Measurements from ENCODE around the gene MYL6B.
A peak's percentile ranks its signal among the peaks of the same experiment; 100 is the strongest.

MYL6B gene

DNA sequence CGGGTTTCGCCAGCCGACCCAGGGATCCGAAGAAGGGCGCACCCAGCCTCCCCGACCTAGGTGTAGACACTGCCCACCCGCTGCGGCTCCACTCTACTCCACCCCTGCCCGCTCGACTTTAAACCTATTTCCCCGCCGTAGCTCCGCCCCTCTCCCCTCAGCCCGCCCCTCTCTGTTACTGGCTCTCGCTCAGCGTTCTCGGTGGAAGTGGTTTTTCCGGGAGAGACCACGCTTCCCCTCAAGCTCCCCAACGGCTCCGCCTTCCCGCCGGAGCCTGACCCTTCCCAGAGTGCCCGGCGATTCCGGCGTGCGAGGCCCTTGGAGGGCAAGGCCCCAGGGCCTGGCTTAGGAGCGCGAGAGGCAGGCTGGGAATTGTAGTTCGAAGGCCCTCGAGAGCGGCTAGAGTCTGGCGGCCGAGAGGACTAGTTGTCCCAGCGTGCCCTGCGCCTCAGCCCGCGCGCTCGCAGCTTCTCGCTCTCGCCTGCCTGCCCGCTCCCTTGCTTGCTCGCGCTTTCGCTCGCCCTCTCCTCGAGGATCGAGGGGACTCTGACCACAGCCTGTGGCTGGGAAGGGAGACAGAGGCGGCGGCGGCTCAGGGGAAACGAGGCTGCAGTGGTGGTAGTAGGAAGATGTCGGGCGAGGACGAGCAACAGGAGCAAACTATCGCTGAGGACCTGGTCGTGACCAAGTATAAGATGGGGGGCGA, 48.1 kb upstream of the MYL6B start, which contains the start of gene PA2G4:
TSS of gene PA2G4 (plus strand) at position 451 of the 706 bp plus-strand sequence. CDS start at position 630, 179 bp downstream.
- Histone ChIP-seq H4K8ac (ENCODE audit: low read length) (peak within 1 kb of the TSS; percentile 61), H3K9me3 (ENCODE audit: control insufficient read depth, low read length) (no peaks in the 10 kb centered on the region), H3K14ac (ENCODE audit: low read length in 2 of 2) (peak within 1 kb of the TSS in 1 of 2 experiments; percentile 73), H2AFZ (ENCODE audit: low read depth, low read length) (peak within 1 kb of the TSS; percentile 6), H3K23ac (ENCODE audit: low read length in 2 of 2) (peak within 1 kb of the TSS in 1 of 2 experiments; percentile 78), H2BK5ac (ENCODE audit: low read depth, low read length, poor library complexity, severe bottlenecking) (peak within 1 kb of the TSS; percentile 48), H3K27me3 (ENCODE audit: control insufficient read depth in 1 of 2, insufficient read depth in 1 of 2, low read length in 2 of 2) (no peaks in the 10 kb centered on the region), H3K4me1 (ENCODE audit: control insufficient read depth, insufficient read depth, low read depth, low read length) (no peaks in the 10 kb centered on the region), H3K9ac (ENCODE audit: low read length) (peak within 1 kb of the TSS; percentile 97), H4K91ac (ENCODE audit: low read length) (no peak within 1 kb of the TSS), H3K79me1 (replicated peaks; ENCODE audit: low read length, poor library complexity, severe bottlenecking) (peaks cover 4% of the 10 kb centered on the region), H3K36me3 (ENCODE audit: control insufficient read depth in 1 of 2, insufficient read depth in 2 of 2, low read depth in 1 of 2, low read length in 2 of 2) (peaks cover 9 to 26% of the 10 kb centered on the region in 2 experiments), H2BK12ac (ENCODE audit: low read length in 2 of 2) (no peak within 1 kb of the TSS), H3K18ac (ENCODE audit: low read depth in 1 of 2, low read length in 2 of 2) (peak within 1 kb of the TSS; percentile 49 to 75), H3K27ac (ENCODE audit: low read length, poor library complexity, severe bottlenecking) (peak within 1 kb of the TSS; percentile 55), H2BK120ac (ENCODE audit: low read depth, low read length) (no peak within 1 kb of the TSS), H2AK5ac (ENCODE audit: low read length, severe bottlenecking) (no peak within 1 kb of the TSS), H3K4me2 (ENCODE audit: low read length, poor library complexity, severe bottlenecking) (peak within 1 kb of the TSS; percentile 69), H3K4me3 (ENCODE audit: insufficient read depth in 1 of 2, low read depth in 1 of 2, low read length in 2 of 2) (peak within 1 kb of the TSS; percentile 81 to 98), H2BK15ac (ENCODE audit: low read depth, poor library complexity, severe bottlenecking) (peak within 1 kb of the TSS; percentile 12), H3K4ac (ENCODE audit: low read depth in 1 of 2, low read length in 2 of 2) (peak within 1 kb of the TSS in 1 of 2 experiments; percentile 27)
- peak; percentile 99 for DNase-seq
- 0% methylated on average over 60 of the region's 60 CpGs for WGBS

GRCh38 chr12:56104815-56105608, 47.4 kb upstream of the MYL6B start:
- H2AK5ac ChIP-seq (ENCODE audit: low read length, severe bottlenecking): no peak overlapping the region
- peak overlapping the region; percentile 97 for H3K9ac ChIP-seq (ENCODE audit: low read length)
- H2AFZ ChIP-seq (ENCODE audit: low read depth, low read length): peak overlapping the region; percentile 6
- H2BK12ac ChIP-seq (ENCODE audit: low read length in 2 of 2): no peak overlapping the region
- peak overlapping the region; percentile 12 for H2BK15ac ChIP-seq (ENCODE audit: low read depth, poor library complexity, severe bottlenecking)
- no peak overlapping the region for H4K91ac ChIP-seq (ENCODE audit: low read length)
- H3K23ac ChIP-seq (ENCODE audit: low read length in 2 of 2): peak overlapping the region in 1 of 2 experiments; percentile 78
- H4K8ac ChIP-seq (ENCODE audit: low read length): peak overlapping the region; percentile 0
- peaks cover 15 to 33% of the 10 kb centered on the region in 2 experiments for H3K36me3 ChIP-seq (ENCODE audit: control insufficient read depth in 1 of 2, insufficient read depth in 2 of 2, low read depth in 1 of 2, low read length in 2 of 2)
- DNase-seq: peak; percentile 40
- under 1% methylated on average over 39 of the region's 40 CpGs for WGBS
- H3K9me3 ChIP-seq (ENCODE audit: control insufficient read depth, low read length): no peaks in the 10 kb centered on the region
- peak overlapping the region; percentile 49 to 75 for H3K18ac ChIP-seq (ENCODE audit: low read depth in 1 of 2, low read length in 2 of 2)
- H3K79me1 ChIP-seq (replicated peaks; ENCODE audit: low read length, poor library complexity, severe bottlenecking): peaks cover 4% of the 10 kb centered on the region
- H3K4me1 ChIP-seq (ENCODE audit: control insufficient read depth, insufficient read depth, low read depth, low read length): no peaks in the 10 kb centered on the region
- no peak overlapping the region for H2BK120ac ChIP-seq (ENCODE audit: low read depth, low read length)
- no peaks in the 10 kb centered on the region for H3K27me3 ChIP-seq (ENCODE audit: control insufficient read depth in 1 of 2, insufficient read depth in 1 of 2, low read length in 2 of 2)
- peak overlapping the region; percentile 48 for H2BK5ac ChIP-seq (ENCODE audit: low read depth, low read length, poor library complexity, severe bottlenecking)
- peak overlapping the region; percentile 81 to 98 for H3K4me3 ChIP-seq (ENCODE audit: insufficient read depth in 1 of 2, low read depth in 1 of 2, low read length in 2 of 2)
- peak overlapping the region; percentile 49 for H3K27ac ChIP-seq (ENCODE audit: low read length, poor library complexity, severe bottlenecking)
- H3K4me2 ChIP-seq (ENCODE audit: low read length, poor library complexity, severe bottlenecking): peak overlapping the region; percentile 67
- peak overlapping the region in 1 of 2 experiments; percentile 27 for H3K4ac ChIP-seq (ENCODE audit: low read depth in 1 of 2, low read length in 2 of 2)
- H3K14ac ChIP-seq (ENCODE audit: low read length in 2 of 2): peak overlapping the region in 1 of 2 experiments; percentile 29

DNA sequence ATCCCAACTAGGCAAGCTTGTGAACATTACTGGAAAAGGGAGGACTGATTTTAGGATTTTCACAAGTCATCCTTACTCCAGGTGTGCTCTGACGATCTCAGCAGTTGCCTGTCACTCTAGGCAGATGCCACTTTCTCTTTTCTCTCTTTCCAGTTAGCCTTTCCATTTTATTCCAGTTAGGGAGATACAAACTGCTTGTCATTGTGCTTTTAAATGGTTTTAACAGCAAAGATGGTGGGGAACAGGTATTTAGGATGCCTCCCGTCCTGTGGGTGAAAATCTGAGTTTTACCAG, 46.8 kb upstream of the MYL6B start:
- Histone ChIP-seq H2BK120ac (ENCODE audit: low read depth, low read length) (no peak overlapping the region), H2AK5ac (ENCODE audit: low read length, severe bottlenecking) (no peak overlapping the region)
- DNase-seq: no peak

DNA sequence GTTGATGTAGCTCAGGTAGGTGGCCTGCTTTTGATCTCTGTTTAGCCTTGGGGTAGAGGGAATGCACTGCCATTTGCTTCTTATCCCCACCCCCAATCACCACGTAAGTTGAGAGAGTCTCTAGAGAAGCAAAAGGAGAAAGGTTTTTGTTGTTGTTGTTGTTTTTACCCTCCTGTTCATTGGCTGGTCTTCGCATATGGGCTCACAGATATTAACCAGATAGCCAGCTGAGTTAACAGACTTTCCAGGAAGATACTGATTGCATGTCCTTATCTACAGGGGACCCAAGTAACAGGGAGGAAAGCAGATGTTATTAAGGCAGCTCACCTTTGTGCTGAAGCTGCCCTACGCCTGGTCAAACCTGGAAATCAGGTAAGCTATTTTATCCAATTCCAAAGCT, 45.1 kb upstream of the MYL6B start:
- Histone ChIP-seq H3K9me3 (ENCODE audit: control insufficient read depth, low read length) (no peaks in the 10 kb centered on the region), H3K27me3 (ENCODE audit: control insufficient read depth in 1 of 2, insufficient read depth in 1 of 2, low read length in 2 of 2) (no peaks in the 10 kb centered on the region), H2BK15ac (ENCODE audit: low read depth, poor library complexity, severe bottlenecking) (no peak overlapping the region), H3K36me3 (ENCODE audit: control insufficient read depth in 1 of 2, insufficient read depth in 2 of 2, low read depth in 1 of 2, low read length in 2 of 2) (peaks cover 30 to 55% of the 10 kb centered on the region in 2 experiments), H3K18ac (ENCODE audit: low read depth in 1 of 2, low read length in 2 of 2) (no peak overlapping the region), H2BK5ac (ENCODE audit: low read depth, low read length, poor library complexity, severe bottlenecking) (no peak overlapping the region), H3K4me3 (ENCODE audit: insufficient read depth in 1 of 2, low read depth in 1 of 2, low read length in 2 of 2) (no peak overlapping the region), H3K14ac (ENCODE audit: low read length in 2 of 2) (no peak overlapping the region), H3K9ac (ENCODE audit: low read length) (peak overlapping the region; percentile 97), H2AFZ (ENCODE audit: low read depth, low read length) (no peak overlapping the region), H3K4me2 (ENCODE audit: low read length, poor library complexity, severe bottlenecking) (no peak overlapping the region), H4K8ac (ENCODE audit: low read length) (no peak overlapping the region), H3K4me1 (ENCODE audit: control insufficient read depth, insufficient read depth, low read depth, low read length) (no peaks in the 10 kb centered on the region), H4K91ac (ENCODE audit: low read length) (no peak overlapping the region), H3K79me1 (replicated peaks; ENCODE audit: low read length, poor library complexity, severe bottlenecking) (peaks cover 4% of the 10 kb centered on the region), H2BK12ac (ENCODE audit: low read length in 2 of 2) (no peak overlapping the region), H2AK5ac (ENCODE audit: low read length, severe bottlenecking) (no peak overlapping the region), H2BK120ac (ENCODE audit: low read depth, low read length) (no peak overlapping the region), H3K4ac (ENCODE audit: low read depth in 1 of 2, low read length in 2 of 2) (no peak overlapping the region), H3K27ac (ENCODE audit: low read length, poor library complexity, severe bottlenecking) (no peak overlapping the region), H3K23ac (ENCODE audit: low read length in 2 of 2) (no peak overlapping the region)
- DNase-seq: no peak
- 97% methylated on average over 2 of the region's 3 CpGs for WGBS

More for the DNA sequence above, 46.8 kb upstream of the MYL6B start:
- Histone ChIP-seq H3K27ac (ENCODE audit: low read length, poor library complexity, severe bottlenecking) (no peak overlapping the region), H3K4me3 (ENCODE audit: insufficient read depth in 1 of 2, low read depth in 1 of 2, low read length in 2 of 2) (peak overlapping the region in 1 of 2 experiments; percentile 98), H3K79me1 (replicated peaks; ENCODE audit: low read length, poor library complexity, severe bottlenecking) (peaks cover 4% of the 10 kb centered on the region), H2BK12ac (ENCODE audit: low read length in 2 of 2) (no peak overlapping the region), H3K4ac (ENCODE audit: low read depth in 1 of 2, low read length in 2 of 2) (no peak overlapping the region), H3K18ac (ENCODE audit: low read depth in 1 of 2, low read length in 2 of 2) (no peak overlapping the region), H3K4me1 (ENCODE audit: control insufficient read depth, insufficient read depth, low read depth, low read length) (no peaks in the 10 kb centered on the region), H2BK15ac (ENCODE audit: low read depth, poor library complexity, severe bottlenecking) (no peak overlapping the region), H3K4me2 (ENCODE audit: low read length, poor library complexity, severe bottlenecking) (peak overlapping the region; percentile 67), H3K9ac (ENCODE audit: low read length) (peak overlapping the region; percentile 97), H4K91ac (ENCODE audit: low read length) (no peak overlapping the region), H3K36me3 (ENCODE audit: control insufficient read depth in 1 of 2, insufficient read depth in 2 of 2, low read depth in 1 of 2, low read length in 2 of 2) (peaks cover 20 to 38% of the 10 kb centered on the region in 2 experiments), H4K8ac (ENCODE audit: low read length) (no peak overlapping the region), H3K9me3 (ENCODE audit: control insufficient read depth, low read length) (no peaks in the 10 kb centered on the region), H3K23ac (ENCODE audit: low read length in 2 of 2) (no peak overlapping the region), H3K14ac (ENCODE audit: low read length in 2 of 2) (no peak overlapping the region), H3K27me3 (ENCODE audit: control insufficient read depth in 1 of 2, insufficient read depth in 1 of 2, low read length in 2 of 2) (no peaks in the 10 kb centered on the region), H2BK5ac (ENCODE audit: low read depth, low read length, poor library complexity, severe bottlenecking) (no peak overlapping the region), H2AFZ (ENCODE audit: low read depth, low read length) (no peak overlapping the region)
- WGBS: 29% methylated on average over 1 of the region's 2 CpGs

Data from mesenchymal stem cell (in vitro differentiated cells and primary cell).